SU-DHL-6 (cell line): Measurements from ENCODE around the gene ABHD16B.

Experiments used
- CTCF ChIP-seq: fragments of 200-600 bp; sonication (generic); IDR thresholded peaks from one replicate; pipeline ENCODE4 v1.5.1; 2017; ENCODE audit warnings: antibody characterized with exemption, mild to moderate bottlenecking, low read length, moderate library complexity; ENCODE audit not compliant: insufficient read depth, poor library complexity, severe bottlenecking
- EZH2phosphoT487 ChIP-seq: fragments of 200-600 bp; sonication (generic), shearing (Covaris generic); conservative IDR thresholded peaks from 2 replicates; pipeline ENCODE4 v1.6.1; 2018; ENCODE audit warnings: mild to moderate bottlenecking, antibody characterized with exemption, low read length, moderate library complexity, mixed read lengths

- TF ChIP-seq CTCF: no peak
- TF ChIP-seq EZH2phosphoT487: no peak
These were observed 18.1 kb upstream of the ABHD16B start for GRCh38 chr20:63843222-63843621.
